DOHH2 (cell line): ENCODE data around the gene PAPPA.

Experiments used
- CTCF ChIP-seq: fragments of 200-600 bp; sonication (generic); IDR thresholded peaks from one replicate; pipeline ENCODE4 v1.5.1; 2014; ENCODE audit warnings: antibody characterized with exemption, mild to moderate bottlenecking, low read depth, low read length; ENCODE audit not compliant: poor library complexity, severe bottlenecking
- EZH2phosphoT487 ChIP-seq: fragments of 200-600 bp; sonication (generic); IDR thresholded peaks from 2 replicates; pipeline ENCODE4 v1.6.1; 2017; ENCODE audit warnings: borderline replicate concordance, mild to moderate bottlenecking, antibody characterized with exemption, low read length, moderate library complexity, mixed read lengths

- TF ChIP-seq CTCF (no peak), EZH2phosphoT487 (no peak)
These were observed 188.5 kb downstream of the PAPPA start for GRCh38 chr9:116342061-116342460.
